ENCODE measurements around the gene SEMA6B. TPM values are rescaled to one million over a fixed set of nuclear protein-coding genes. Genes with fewer than 3 reads are reported as not detected.

SEMA6B gene
- total RNA-seq, 6 donors from 2014 or later: 3.4 to 33.1 (median 7.6) TPM

GRCh38 chr19:4602173-4602788, 42.8 kb upstream of the SEMA6B start:
- no peak for DNase-seq

GRCh38 chr19:4600893-4601292, 41.4 kb upstream of the SEMA6B start:
- H3K4me1 ChIP-seq: peaks cover 5 to 18% (median 7%) of the 10 kb centered on the region in 4 donors
- TF ChIP-seq CTCF (IDR thresholded peaks at IDR 0.05) (no peak), POLR2A (IDR thresholded peaks at IDR 0.05) (no peak), EP300 (IDR thresholded peaks at IDR 0.05) (no peak), POLR2AphosphoS5 (IDR thresholded peaks at IDR 0.05) (no peak)
- WGBS, 2 donors: 74 to 81% methylated on average over 4 to 5 of the region's 5 CpGs
- peaks cover 0 to 20% (median 10%) of the 10 kb centered on the region in 4 donors for H3K27me3 ChIP-seq
- no peak overlapping the region for H3K4me3 ChIP-seq
- H3K27ac ChIP-seq: no peak overlapping the region
- ATAC-seq (ENCODE audit: low FRiP score in 2 of 2) (no peak), DNase-seq (no peak)
- no peaks in the 10 kb centered on the region for H3K9me3 ChIP-seq
- no peaks in the 10 kb centered on the region for H3K36me3 ChIP-seq

More at GRCh38 chr19:4602173-4602788, 42.8 kb upstream of the SEMA6B start:
- Histone ChIP-seq H3K4me1 (peaks cover 8 to 22% (median 11%) of the 10 kb centered on the region in 4 donors), H3K4me3 (no peak overlapping the region), H3K27ac (no peak overlapping the region), H3K27me3 (peaks cover 0 to 22% (median 10%) of the 10 kb centered on the region in 4 donors), H3K9me3 (no peaks in the 10 kb centered on the region), H3K36me3 (no peaks in the 10 kb centered on the region)
- no peak for TF ChIP-seq EP300 (IDR thresholded peaks at IDR 0.05)
- no peak for TF ChIP-seq POLR2AphosphoS5 (IDR thresholded peaks at IDR 0.05)
- no peak for TF ChIP-seq CTCF (IDR thresholded peaks at IDR 0.05)
- no peak for TF ChIP-seq POLR2A (IDR thresholded peaks at IDR 0.05)
- 85 to 88% methylated on average over 5 of the region's 5 CpGs for WGBS, 2 donors
- ATAC-seq (ENCODE audit: low FRiP score in 2 of 2): no peak

GRCh38 chr19:4600082-4600481, 40.6 kb upstream of the SEMA6B start:
- WGBS, 2 donors: 89 to 94% methylated on average over 9 to 10 of the region's 10 CpGs
- H3K9me3 ChIP-seq: no peaks in the 10 kb centered on the region
- no peak overlapping the region for H3K27ac ChIP-seq
- H3K4me1 ChIP-seq: peaks cover 5 to 18% (median 7%) of the 10 kb centered on the region in 4 donors
- peaks cover 0 to 20% (median 10%) of the 10 kb centered on the region in 4 donors for H3K27me3 ChIP-seq
- no peaks in the 10 kb centered on the region for H3K36me3 ChIP-seq
- no peak overlapping the region for H3K4me3 ChIP-seq
- ATAC-seq (ENCODE audit: low FRiP score in 2 of 2): no peak
- TF ChIP-seq POLR2AphosphoS5 (IDR thresholded peaks at IDR 0.05) (no peak), CTCF (IDR thresholded peaks at IDR 0.05) (no peak), POLR2A (IDR thresholded peaks at IDR 0.05) (no peak), EP300 (IDR thresholded peaks at IDR 0.05) (no peak)
- no peak for DNase-seq

GRCh38 chr19:4598712-4599111, 39.2 kb upstream of the SEMA6B start:
- ATAC-seq (ENCODE audit: low FRiP score in 2 of 2) (no peak), DNase-seq (peak in 1 of 2 donors; percentile 42)
- peaks cover 0 to 20% (median 10%) of the 10 kb centered on the region in 4 donors for H3K27me3 ChIP-seq
- H3K4me1 ChIP-seq: peaks cover 5 to 18% (median 7%) of the 10 kb centered on the region in 4 donors
- WGBS, 2 donors: 0 to 8% methylated on average over 3 to 12 of the region's 17 CpGs
- no peaks in the 10 kb centered on the region for H3K36me3 ChIP-seq
- H3K27ac ChIP-seq: no peak overlapping the region
- H3K9me3 ChIP-seq: no peaks in the 10 kb centered on the region
- H3K4me3 ChIP-seq: no peak overlapping the region
- TF ChIP-seq CTCF (IDR thresholded peaks at IDR 0.05) (no peak), EP300 (IDR thresholded peaks at IDR 0.05) (no peak), POLR2AphosphoS5 (IDR thresholded peaks at IDR 0.05) (no peak), POLR2A (IDR thresholded peaks at IDR 0.05) (no peak)
